Activated CD4-positive, alpha-beta T cell treated with anti-CD3 and anti-CD28 coated beads, Interleukin-2, amount 50 U/mL, for 48 hours (primary cell): ENCODE results near the gene EIF4B.

ENCODE experiments used
- DNase-seq, 2 experiments: peaks; one replicate each; pipeline ENCODE4 v3.0.0-alpha.2; 2020

Gene EIF4B

GRCh38 chr12:53047221-53048032 is 41.2 kb downstream of the EIF4B start:
- peak; percentile 65 to 70 for DNase-seq

GRCh38 chr12:53048033-53048779 is 42.0 kb downstream of the EIF4B start:
- no peak for DNase-seq

GRCh38 chr12:53048780-53049401 is 42.6 kb downstream of the EIF4B start:
- no peak for DNase-seq

- no peak for DNase-seq
These were observed 43.5 kb downstream of the EIF4B start, which contains the start of gene TNS2 for GRCh38 chr12:53049571-53050318. Gene TNS2, plus strand, starts transcription at chr12:53050065. Its CDS starts 121 bp downstream, at chr12:53050186.

GRCh38 chr12:53050426-53051057 is 44.3 kb downstream of the EIF4B start:
- DNase-seq: no peak

GRCh38 chr12:53051058-53051880 is 45.0 kb downstream of the EIF4B start:
- no peak for DNase-seq

- DNase-seq: no peak
These were observed 45.7 kb downstream of the EIF4B start for GRCh38 chr12:53051881-53052412.

- no peak for DNase-seq
These were observed 46.4 kb downstream of the EIF4B start for GRCh38 chr12:53052419-53053217.

GRCh38 chr12:53053218-53054111 is 47.2 kb downstream of the EIF4B start:
- peak; percentile 61 to 66 for DNase-seq

GRCh38 chr12:53054112-53054878 is 48.0 kb downstream of the EIF4B start:
- peak; percentile 94 to 95 for DNase-seq

GRCh38 chr12:53055471-53056266 is 49.4 kb downstream of the EIF4B start:
- no peak for DNase-seq

- no peak for DNase-seq
These were observed 50.0 kb downstream of the EIF4B start for GRCh38 chr12:53056296-53056695.

- no peak for DNase-seq
These were observed 50.6 kb downstream of the EIF4B start for GRCh38 chr12:53056901-53057300.

- DNase-seq: no peak
These were observed 51.7 kb downstream of the EIF4B start for GRCh38 chr12:53057816-53058500.

- no peak for DNase-seq
These were observed 52.6 kb downstream of the EIF4B start for GRCh38 chr12:53058674-53059433.

- DNase-seq: no peak
These were observed 53.3 kb downstream of the EIF4B start for GRCh38 chr12:53059434-53060063.
